IMR-90 (cell line): Measurements from ENCODE around the gene MTMR2. TPM values are rescaled to one million over a fixed set of nuclear protein-coding genes. Genes with fewer than 3 reads are reported as not detected.

Source experiments
- microRNA-seq, 2 experiments: library from miRNA; stranded (forward) in 1 of 2; unstranded in 1 of 2; fragments of 10-50 nt in 1 of 2; fragments of <30 nt in 1 of 2; gene quantifications in 1 of 2; microRNA quantifications in 1 of 2; one replicate each; pipeline versions ENCODE3 to v1.1.0; 2013 to 2020; ENCODE audit not compliant: insufficient read depth in 1 of 2, insufficient read length in 1 of 2, unreplicated experiment in 1 of 2
- polyA plus RNA-seq, 3 experiments: library from polyadenylated mRNA; depleted of rRNA; stranded (reverse); fragments of >200 nt; gene quantifications; 2 replicates each; pipeline ENCODE4 v1.2.3, GENCODE V29; 2012; ENCODE audit warnings: low replicate concordance in 1 of 3
- small RNA-seq, 5 experiments: library from RNA; depleted of rRNA; stranded (forward); fragments of <200 nt; gene quantifications; one replicate each; pipeline ENCODE3, GENCODE V24; 2012
- total RNA-seq: library from RNA; depleted of rRNA; stranded (reverse); fragments of >200 nt; gene quantifications from 2 replicates; pipeline ENCODE4 v1.2.3, GENCODE V29; 2012; rRNA removed

MTMR2 gene
- total and polyA plus RNA-seq, 2 of the 4 experiments (the other 2 are of a cell fraction), result 16.6 to 30.6 TPM

Small RNAs within 50 kb of the gene (microRNA-seq; reads per million reads assigned to microRNA genes)
- not detected for gene RNA5SP345 (ENCODE audit: insufficient read depth, insufficient read length)

Small RNAs within 50 kb of the gene (small RNA-seq; reads per million reads assigned to genes)
- gene RNA5SP345, result 0 to 0.60 (median 0.34) reads per million in 5 experiments

Other genes with a start within 250 kb of the MTMR2 start
- gene FAM76B, start 134.3 kb downstream of the MTMR2 start, total RNA-seq, result 14.3 and 15.8 TPM in 2 replicates
- 9.8 and 12.7 TPM in 2 replicates for gene FAM76B, start 134.3 kb downstream of the MTMR2 start, polyA plus RNA-seq (2012; rRNA removed)
- gene CEP57, start 133.6 kb downstream of the MTMR2 start, total RNA-seq, result 30.5 and 38.0 TPM in 2 replicates
- 12.4 and 14.5 TPM in 2 replicates for gene CEP57, start 133.6 kb downstream of the MTMR2 start, polyA plus RNA-seq (2012; rRNA removed)